HepG2 (cell line): Measurements from ENCODE around the gene TBX21. TPM values are rescaled to one million over a fixed set of nuclear protein-coding genes. Genes with fewer than 3 reads are reported as not detected.
A peak's percentile ranks its signal among the peaks of the same experiment; 100 is the strongest.

ENCODE experiments used
- BORCS8-MEF2B ChIP-seq: sonication (generic); formaldehyde crosslinking; IDR thresholded peaks from 2 replicates; pipeline ENCODE4 v1.8.0; 2022; ENCODE audit warnings: mild to moderate bottlenecking, missing genetic modification reagents
- FOXA1 ChIP-seq, 2 experiments: fragments of 450-650 bp in 1 of 2; sonication (generic) in 1 of 2; formaldehyde crosslinking in 1 of 2; IDR thresholded peaks; 2 replicates each; pipeline versions ENCODE4 v1.4.0 to v1.6.1; 2016 to 2020; ENCODE audit warnings: missing genetic modification reagents in 1 of 2
- FOXP1 ChIP-seq, 2 experiments: fragments of 450-650 bp in 1 of 2; IDR thresholded peaks; 2 replicates each; pipeline ENCODE4 v1.6.1; 2017 to 2018; ENCODE audit warnings: antibody characterized with exemption in 1 of 2
- GABPB1 ChIP-seq: IDR thresholded peaks from 2 replicates; pipeline ENCODE4 v1.6.1; 2016; ENCODE audit warnings: mild to moderate bottlenecking, missing genetic modification reagents, moderate library complexity, missing compliant biosample characterization
- IKZF1 ChIP-seq: fragments of 450-650 bp; IDR thresholded peaks from 2 replicates; pipeline ENCODE4 v1.7.1; 2016
- MTF2 ChIP-seq: sonication (generic); formaldehyde crosslinking; IDR thresholded peaks from 2 replicates; pipeline ENCODE4 v1.5.0; 2020; ENCODE audit warnings: missing genetic modification reagents, borderline replicate concordance
- NFYC ChIP-seq: IDR thresholded peaks from 2 replicates; pipeline ENCODE4 v1.6.1; 2016; ENCODE audit warnings: missing genetic modification reagents, missing compliant biosample characterization
- PCBP1 ChIP-seq: fragments of 200-400 bp; formaldehyde crosslinking; IDR thresholded peaks from 2 replicates; pipeline ENCODE4 v1.6.1; 2017; ENCODE audit warnings: mild to moderate bottlenecking, low read depth, low read length, borderline replicate concordance
- RELA ChIP-seq: sonication (generic); formaldehyde crosslinking; IDR thresholded peaks from 2 replicates; pipeline ENCODE4 v1.4.0; 2020; ENCODE audit warnings: missing genetic modification reagents
- SMC3 ChIP-seq: IDR thresholded peaks from 2 replicates; pipeline ENCODE4 v1.6.1; 2011; ENCODE audit warnings: low read length, improper control_type of control experiment
- ZNF44 ChIP-seq: sonication (generic); formaldehyde crosslinking; IDR thresholded peaks from 2 replicates; pipeline ENCODE4 v1.5.1; 2020; ENCODE audit warnings: mild to moderate bottlenecking, missing genetic modification reagents
- ZNF546 ChIP-seq: sonication (generic); formaldehyde crosslinking; conservative IDR thresholded peaks from 2 replicates; pipeline ENCODE4 v1.8.1; 2023; ENCODE audit warnings: mild to moderate bottlenecking, missing genetic modification reagents
- ZNF746 ChIP-seq: sonication (generic); formaldehyde crosslinking; IDR thresholded peaks from 2 replicates; pipeline ENCODE4 v1.8.0; 2022; ENCODE audit warnings: mild to moderate bottlenecking, missing genetic modification reagents
- polyA plus RNA-seq, 8 experiments: library from polyadenylated mRNA; depleted of rRNA in 3 of 8; stranded (reverse) in 7 of 8; unstranded in 1 of 8; fragments of >200 nt; fragmentation: Illumina TruSeq in 4 of 8; extraction: Trizol in 4 of 8; gene quantifications; 2 replicates each; pipeline versions ENCODE4 v1.2.1 to v1.2.3, GENCODE V29; 2011 to 2016; ENCODE audit warnings: low read depth in 4 of 8, missing spikeins in 1 of 8, mixed read lengths in 1 of 8; ENCODE audit not compliant: insufficient read depth in 1 of 8
- total RNA-seq, 5 experiments: library from RNA; depleted of rRNA; stranded (reverse); fragments of >200 nt; fragmentation: Illumina TruSeq; extraction: Trizol; gene quantifications; 2 replicates each; pipeline ENCODE4 v1.2.3, GENCODE V29; 2016; ENCODE audit warnings: low read depth in 1 of 5
- TF ChIP-seq, protein P1 (sequence below): sonication (generic); formaldehyde crosslinking; IDR thresholded peaks from 2 replicates; pipeline ENCODE4 v1.8.0; 2022; ENCODE audit warnings: mild to moderate bottlenecking, missing genetic modification reagents, borderline replicate concordance
- TF ChIP-seq, protein P2 (sequence below), 2 experiments: sonication (generic) in 1 of 2; formaldehyde crosslinking in 1 of 2; IDR thresholded peaks; 2 replicates each; pipeline versions ENCODE4 v1.4.0 to v1.6.1; 2018 to 2020; ENCODE audit warnings: missing genetic modification reagents in 2 of 2, borderline replicate concordance in 1 of 2, low read depth in 1 of 2, mild to moderate bottlenecking in 1 of 2, missing biosample characterization in 1 of 2
- TF ChIP-seq, protein P3 (sequence below): sonication (generic); formaldehyde crosslinking; IDR thresholded peaks from 2 replicates; pipeline ENCODE4 v1.4.0; 2020; ENCODE audit warnings: missing genetic modification reagents, borderline replicate concordance
- TF ChIP-seq, protein P4 (sequence below): sonication (generic); formaldehyde crosslinking; IDR thresholded peaks from 2 replicates; pipeline ENCODE4 v1.4.0; 2020; ENCODE audit warnings: low read depth, mild to moderate bottlenecking, missing genetic modification reagents
- TF ChIP-seq, protein P5 (sequence below): sonication (generic); formaldehyde crosslinking; IDR thresholded peaks from 2 replicates; pipeline ENCODE4 v1.4.0; 2020; ENCODE audit warnings: missing genetic modification reagents, borderline replicate concordance

TBX21 gene
- total and polyA plus RNA-seq, 2 of the 13 experiments (the other 11 are each of a cell fraction or from before 2014, with no cell fraction given) = not detected

DNA sequence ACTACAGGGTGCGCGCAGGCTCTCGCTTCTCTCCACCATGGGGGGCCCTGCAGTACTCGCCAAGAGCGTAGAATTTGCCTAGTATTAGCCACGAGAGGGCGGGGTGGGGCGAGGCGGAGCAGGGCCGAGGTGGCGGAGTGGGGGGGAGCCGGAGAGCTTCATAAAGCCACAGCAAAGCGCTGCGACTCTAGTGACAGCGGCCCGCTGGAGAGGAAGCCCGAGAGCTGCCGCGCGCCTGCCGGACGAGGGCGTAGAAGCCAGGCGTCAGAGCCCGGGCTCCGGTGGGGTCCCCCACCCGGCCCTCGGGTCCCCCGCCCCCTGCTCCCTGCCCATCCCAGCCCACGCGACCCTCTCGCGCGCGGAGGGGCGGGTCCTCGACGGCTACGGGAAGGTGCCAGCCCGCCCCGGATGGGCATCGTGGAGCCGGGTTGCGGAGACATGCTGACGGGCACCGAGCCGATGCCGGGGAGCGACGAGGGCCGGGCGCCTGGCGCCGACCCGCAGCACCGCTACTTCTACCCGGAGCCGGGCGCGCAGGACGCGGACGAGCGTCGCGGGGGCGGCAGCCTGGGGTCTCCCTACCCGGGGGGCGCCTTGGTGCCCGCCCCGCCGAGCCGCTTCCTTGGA lies at the start of gene TBX21 (continued):
- TF ChIP-seq, protein P1, sequence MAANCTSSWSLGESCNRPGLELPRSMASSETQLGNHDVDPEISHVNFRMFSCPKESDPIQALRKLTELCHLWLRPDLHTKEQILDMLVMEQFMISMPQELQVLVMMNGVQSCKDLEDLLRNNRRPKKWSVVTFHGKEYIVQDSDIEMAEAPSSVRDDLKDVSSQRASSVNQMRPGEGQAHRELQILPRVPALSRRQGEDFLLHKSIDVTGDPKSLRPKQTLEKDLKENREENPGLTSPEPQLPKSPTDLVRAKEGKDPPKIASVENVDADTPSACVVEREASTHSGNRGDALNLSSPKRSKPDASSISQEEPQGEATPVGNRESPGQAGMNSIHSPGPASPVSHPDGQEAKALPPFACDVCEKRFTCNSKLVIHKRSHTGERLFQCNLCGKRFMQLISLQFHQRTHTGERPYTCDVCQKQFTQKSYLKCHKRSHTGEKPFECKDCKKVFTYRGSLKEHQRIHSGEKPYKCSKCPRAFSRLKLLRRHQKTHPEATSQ (CRISPR knock-in tag) = 0 out of 2 replicates have a peak, but pooled peaks have one; percentile 26
- no peak for TF ChIP-seq ZNF746 (CRISPR knock-in tag)
- TF ChIP-seq, protein P2, sequence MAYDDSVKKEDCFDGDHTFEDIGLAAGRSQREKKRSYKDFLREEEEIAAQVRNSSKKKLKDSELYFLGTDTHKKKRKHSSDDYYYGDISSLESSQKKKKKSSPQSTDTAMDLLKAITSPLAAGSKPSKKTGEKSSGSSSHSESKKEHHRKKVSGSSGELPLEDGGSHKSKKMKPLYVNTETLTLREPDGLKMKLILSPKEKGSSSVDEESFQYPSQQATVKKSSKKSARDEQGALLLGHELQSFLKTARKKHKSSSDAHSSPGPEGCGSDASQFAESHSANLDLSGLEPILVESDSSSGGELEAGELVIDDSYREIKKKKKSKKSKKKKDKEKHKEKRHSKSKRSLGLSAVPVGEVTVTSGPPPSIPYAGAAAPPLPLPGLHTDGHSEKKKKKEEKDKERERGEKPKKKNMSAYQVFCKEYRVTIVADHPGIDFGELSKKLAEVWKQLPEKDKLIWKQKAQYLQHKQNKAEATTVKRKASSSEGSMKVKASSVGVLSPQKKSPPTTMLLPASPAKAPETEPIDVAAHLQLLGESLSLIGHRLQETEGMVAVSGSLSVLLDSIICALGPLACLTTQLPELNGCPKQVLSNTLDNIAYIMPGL (CRISPR knock-in tag; IDR thresholded peaks at IDR 0.05; ENCODE audit: borderline replicate concordance in 1 of 2, low read depth in 1 of 2) = 0 out of 4 replicates have a peak, but pooled peaks have one; percentile 14 to 48
- TF ChIP-seq, protein P3, sequence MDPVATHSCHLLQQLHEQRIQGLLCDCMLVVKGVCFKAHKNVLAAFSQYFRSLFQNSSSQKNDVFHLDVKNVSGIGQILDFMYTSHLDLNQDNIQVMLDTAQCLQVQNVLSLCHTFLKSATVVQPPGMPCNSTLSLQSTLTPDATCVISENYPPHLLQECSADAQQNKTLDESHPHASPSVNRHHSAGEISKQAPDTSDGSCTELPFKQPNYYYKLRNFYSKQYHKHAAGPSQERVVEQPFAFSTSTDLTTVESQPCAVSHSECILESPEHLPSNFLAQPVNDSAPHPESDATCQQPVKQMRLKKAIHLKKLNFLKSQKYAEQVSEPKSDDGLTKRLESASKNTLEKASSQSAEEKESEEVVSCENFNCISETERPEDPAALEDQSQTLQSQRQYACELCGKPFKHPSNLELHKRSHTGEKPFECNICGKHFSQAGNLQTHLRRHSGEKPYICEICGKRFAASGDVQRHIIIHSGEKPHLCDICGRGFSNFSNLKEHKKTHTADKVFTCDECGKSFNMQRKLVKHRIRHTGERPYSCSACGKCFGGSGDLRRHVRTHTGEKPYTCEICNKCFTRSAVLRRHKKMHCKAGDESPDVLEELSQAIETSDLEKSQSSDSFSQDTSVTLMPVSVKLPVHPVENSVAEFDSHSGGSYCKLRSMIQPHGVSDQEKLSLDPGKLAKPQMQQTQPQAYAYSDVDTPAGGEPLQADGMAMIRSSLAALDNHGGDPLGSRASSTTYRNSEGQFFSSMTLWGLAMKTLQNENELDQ (CRISPR knock-in tag) = no peak
- TF ChIP-seq, protein P4, sequence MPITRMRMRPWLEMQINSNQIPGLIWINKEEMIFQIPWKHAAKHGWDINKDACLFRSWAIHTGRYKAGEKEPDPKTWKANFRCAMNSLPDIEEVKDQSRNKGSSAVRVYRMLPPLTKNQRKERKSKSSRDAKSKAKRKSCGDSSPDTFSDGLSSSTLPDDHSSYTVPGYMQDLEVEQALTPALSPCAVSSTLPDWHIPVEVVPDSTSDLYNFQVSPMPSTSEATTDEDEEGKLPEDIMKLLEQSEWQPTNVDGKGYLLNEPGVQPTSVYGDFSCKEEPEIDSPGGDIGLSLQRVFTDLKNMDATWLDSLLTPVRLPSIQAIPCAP (CRISPR knock-in tag) = no peak
- peak; percentile 44; the same call in 1 of the 2 replicates for TF ChIP-seq GABPB1 (CRISPR knock-in tag)
- no peak for TF ChIP-seq NFYC (CRISPR knock-in tag)
- no peak for TF ChIP-seq SMC3
- TF ChIP-seq, protein P5, sequence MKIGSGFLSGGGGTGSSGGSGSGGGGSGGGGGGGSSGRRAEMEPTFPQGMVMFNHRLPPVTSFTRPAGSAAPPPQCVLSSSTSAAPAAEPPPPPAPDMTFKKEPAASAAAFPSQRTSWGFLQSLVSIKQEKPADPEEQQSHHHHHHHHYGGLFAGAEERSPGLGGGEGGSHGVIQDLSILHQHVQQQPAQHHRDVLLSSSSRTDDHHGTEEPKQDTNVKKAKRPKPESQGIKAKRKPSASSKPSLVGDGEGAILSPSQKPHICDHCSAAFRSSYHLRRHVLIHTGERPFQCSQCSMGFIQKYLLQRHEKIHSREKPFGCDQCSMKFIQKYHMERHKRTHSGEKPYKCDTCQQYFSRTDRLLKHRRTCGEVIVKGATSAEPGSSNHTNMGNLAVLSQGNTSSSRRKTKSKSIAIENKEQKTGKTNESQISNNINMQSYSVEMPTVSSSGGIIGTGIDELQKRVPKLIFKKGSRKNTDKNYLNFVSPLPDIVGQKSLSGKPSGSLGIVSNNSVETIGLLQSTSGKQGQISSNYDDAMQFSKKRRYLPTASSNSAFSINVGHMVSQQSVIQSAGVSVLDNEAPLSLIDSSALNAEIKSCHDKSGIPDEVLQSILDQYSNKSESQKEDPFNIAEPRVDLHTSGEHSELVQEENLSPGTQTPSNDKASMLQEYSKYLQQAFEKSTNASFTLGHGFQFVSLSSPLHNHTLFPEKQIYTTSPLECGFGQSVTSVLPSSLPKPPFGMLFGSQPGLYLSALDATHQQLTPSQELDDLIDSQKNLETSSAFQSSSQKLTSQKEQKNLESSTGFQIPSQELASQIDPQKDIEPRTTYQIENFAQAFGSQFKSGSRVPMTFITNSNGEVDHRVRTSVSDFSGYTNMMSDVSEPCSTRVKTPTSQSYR = 0 out of 2 replicates have a peak, but pooled peaks have one; percentile 8
- TF ChIP-seq ZNF546 (CRISPR knock-in tag) = no peak
- no peak for TF ChIP-seq IKZF1
- TF ChIP-seq PCBP1 = no peak
- no peak for TF ChIP-seq FOXA1 (IDR thresholded peaks at IDR 0.05)
- 0 out of 2 replicates have a peak, but pooled peaks have one; percentile 4 for TF ChIP-seq FOXA1 (CRISPR knock-in tag; IDR thresholded peaks at IDR 0.05)
- TF ChIP-seq MTF2 = 0 out of 2 replicates have a peak, but pooled peaks have one; percentile 86
- no peak for TF ChIP-seq FOXP1 (IDR thresholded peaks at IDR 0.05)
- no peak for TF ChIP-seq FOXP1 (CRISPR knock-in tag; IDR thresholded peaks at IDR 0.05)
- TF ChIP-seq RELA (CRISPR knock-in tag) = 0 out of 2 replicates have a peak, but pooled peaks have one; percentile 24
- TF ChIP-seq ZNF44 (CRISPR knock-in tag) = no peak
- no peak for TF ChIP-seq BORCS8-MEF2B
